ENCODE measurements around the gene GMDS. TPM values are rescaled to one million over a fixed set of nuclear protein-coding genes. Genes with fewer than 3 reads are reported as not detected.

Gene GMDS
- total and polyA plus RNA-seq, 2 of the 8 experiments (the other 6 are each of a cell fraction or from before 2014, with no cell fraction given) = 16.8 to 50.0 TPM

- H4K20me1 ChIP-seq (replicated peaks in 1 of 2; ENCODE audit: control insufficient read depth in 1 of 2, insufficient read depth in 2 of 2, low read length in 2 of 2) = no peaks in the 10 kb centered on the region
- no peak overlapping the region for H3K27ac ChIP-seq (ENCODE audit: low read depth, low read length)
- no peaks in the 10 kb centered on the region for H3K79me2 ChIP-seq (ENCODE audit: control insufficient read depth in 1 of 2, insufficient read depth in 2 of 2, low read length in 2 of 2)
- H2AK5ac ChIP-seq (ENCODE audit: low read depth, low read length) = no peak overlapping the region
- no peaks in the 10 kb centered on the region for H3K36me3 ChIP-seq (ENCODE audit: control insufficient read depth in 2 of 4, insufficient read depth in 4 of 4, low read length in 3 of 4)
- no peak for DNase-seq (ENCODE audit: low read depth in 1 of 2, low spot score in 2 of 2)
- no peak overlapping the region for H4K91ac ChIP-seq (replicated peaks; ENCODE audit: insufficient read length, low read length)
- H2BK5ac ChIP-seq (ENCODE audit: low read depth, low read length) = no peak overlapping the region
- no peaks in the 10 kb centered on the region for H3K27me3 ChIP-seq (replicated peaks in 1 of 4; ENCODE audit: control insufficient read depth in 3 of 4, extremely low read depth in 1 of 4, insufficient read depth in 3 of 4, low read length in 3 of 4)
- H2AFZ ChIP-seq (ENCODE audit: low read length) = no peak overlapping the region
- no peak overlapping the region for H4K8ac ChIP-seq (ENCODE audit: extremely low read depth, insufficient read depth, low read length)
- H3K14ac ChIP-seq (ENCODE audit: insufficient read length) = no peak overlapping the region
- no peaks in the 10 kb centered on the region for H3K79me1 ChIP-seq (ENCODE audit: low read depth, low read length)
- H3K18ac ChIP-seq (ENCODE audit: extremely low read depth, low read length) = no peak overlapping the region
- no peak overlapping the region for H2BK12ac ChIP-seq (ENCODE audit: low read depth, low read length)
- 92% methylated on average over 8 of the region's 8 CpGs; no CpG with 5 or more reads in 1 of the 2 experiments for WGBS, 2 experiments (ENCODE audit: extremely low coverage in 1 of 2, insufficient coverage in 1 of 2, insufficient read length in 1 of 2, insufficient replicate concordance in 2 of 2, low coverage in 1 of 2, low lambda C conversion rate in 2 of 2, missing lambda C conversion rate in 1 of 2)
- H3K23me2 ChIP-seq (ENCODE audit: low read depth, low read length) = no peaks in the 10 kb centered on the region
- POLR2A ChIA-PET (ENCODE audit: partially characterized antibody) = no interaction called here
- H3K4me3 ChIP-seq (ENCODE audit: extremely low read depth in 1 of 4, insufficient read depth in 2 of 4, low read depth in 3 of 4, low read length in 4 of 4) = no peak overlapping the region
- no peak overlapping the region for H3K9ac ChIP-seq (replicated peaks in 1 of 4; ENCODE audit: extremely low read depth in 1 of 4, low read depth in 3 of 4, low read length in 3 of 4)
- FAIRE-seq = no peak
- no peak overlapping the region for H2BK15ac ChIP-seq (ENCODE audit: low read length)
- no peak overlapping the region for H2BK20ac ChIP-seq (ENCODE audit: low read length)
- no peak overlapping the region for H3K4ac ChIP-seq (replicated peaks; ENCODE audit: insufficient read length, low read depth, low read length)
- no peak overlapping the region for H3K4me2 ChIP-seq (ENCODE audit: insufficient read depth in 1 of 2, low read depth in 2 of 2, low read length in 2 of 2)
- peaks cover 11 to 13% of the 10 kb centered on the region in 2 experiments; a peak in 3 of 4 replicates for H3K9me3 ChIP-seq (ENCODE audit: insufficient read depth in 2 of 2, low read depth in 1 of 2, low read length in 1 of 2)
- no peak overlapping the region for H3K56ac ChIP-seq (replicated peaks; ENCODE audit: insufficient read length, low read depth, low read length)
- no peak overlapping the region for H3K23ac ChIP-seq (ENCODE audit: insufficient read length)
- H3K4me1 ChIP-seq (replicated peaks in 1 of 4; ENCODE audit: control insufficient read depth in 3 of 4, insufficient read depth in 4 of 4, low read length in 3 of 4) = no peaks in the 10 kb centered on the region
- CTCF ChIA-PET (ENCODE audit: partially characterized antibody) = interaction anchor here (1.3 kb wide), 1 partner anchor 21 kb away, joined by 4 read pairs; no protein-coding TSS in a partner anchor
- H4K5ac ChIP-seq (ENCODE audit: insufficient read length, low read depth, low read length) = no peak overlapping the region
- no peak overlapping the region for H2BK120ac ChIP-seq (replicated peaks; ENCODE audit: low read depth, low read length)
- TF ChIP-seq ZNF274 (IDR thresholded peaks at IDR 0.05; ENCODE audit: borderline replicate concordance, extremely low read depth, low read length) = no peak
- TF ChIP-seq RFX5 (IDR thresholded peaks at IDR 0.05; ENCODE audit: borderline replicate concordance, low read depth, low read length) = no peak
- TF ChIP-seq RAD21 (IDR thresholded peaks at IDR 0.05 in 1 of 2, conservative IDR thresholded peaks at IDR 0.05 in 1 of 2; ENCODE audit: low read depth in 2 of 2, low read length in 2 of 2) = no peak
- TF ChIP-seq CREB1 (IDR thresholded peaks at IDR 0.05) = no peak
- no peak for TF ChIP-seq ASH2L (IDR thresholded peaks at IDR 0.05; ENCODE audit: low read length)
- TF ChIP-seq SIN3A (conservative IDR thresholded peaks at IDR 0.05 in 1 of 2, IDR thresholded peaks at IDR 0.05 in 1 of 2; ENCODE audit: low read depth in 1 of 2, low read length in 2 of 2) = no peak
- no peak for TF ChIP-seq GABPA (IDR thresholded peaks at IDR 0.05; ENCODE audit: borderline replicate concordance, insufficient read depth, low read length)
- no peak for TF ChIP-seq BCL11A (IDR thresholded peaks at IDR 0.05; ENCODE audit: low read depth in 2 of 2, low read length in 2 of 2)
- no peak for TF ChIP-seq EP300 (IDR thresholded peaks at IDR 0.05; ENCODE audit: borderline replicate concordance in 1 of 2, low read depth in 2 of 2, low read length in 2 of 2)
- no peak for TF ChIP-seq YY1 (IDR thresholded peaks at IDR 0.05; ENCODE audit: low read depth, low read length)
- TF ChIP-seq SIRT6 (IDR thresholded peaks at IDR 0.05; ENCODE audit: low read length) = no peak
- no peak for TF ChIP-seq JUND (IDR thresholded peaks at IDR 0.05; ENCODE audit: low read length)
- no peak for TF ChIP-seq SP1 (IDR thresholded peaks at IDR 0.05; ENCODE audit: low read depth, low read length)
- TF ChIP-seq SRF (IDR thresholded peaks at IDR 0.05; ENCODE audit: low read depth, low read length) = no peak
Observed at GRCh38 chr6:1850121-1850839, 395.1 kb downstream of the GMDS start.
